ENCODE data around the gene CAPN14.

DNA sequence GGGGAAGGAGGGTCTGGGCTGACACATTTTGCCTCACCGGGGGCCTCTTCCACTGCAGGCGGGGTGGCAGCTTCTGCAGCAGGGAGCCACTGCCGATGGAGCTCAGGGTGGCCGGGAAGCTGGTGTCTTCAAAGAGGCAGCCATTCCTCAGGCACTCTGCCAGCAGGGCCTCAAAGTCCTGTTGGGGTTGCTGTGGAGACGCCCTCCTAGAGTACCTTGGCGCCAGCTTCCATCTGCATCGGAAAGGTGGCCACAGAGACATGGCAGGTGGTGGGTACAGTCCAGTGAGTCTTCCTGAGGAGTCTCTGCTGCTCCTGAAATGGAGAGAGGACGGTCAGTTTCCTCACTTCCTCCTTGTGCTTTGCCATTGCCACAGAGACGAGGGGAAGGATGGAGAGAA is 12.1 kb downstream of the CAPN14 start:
- TF ChIP-seq, protein P1, sequence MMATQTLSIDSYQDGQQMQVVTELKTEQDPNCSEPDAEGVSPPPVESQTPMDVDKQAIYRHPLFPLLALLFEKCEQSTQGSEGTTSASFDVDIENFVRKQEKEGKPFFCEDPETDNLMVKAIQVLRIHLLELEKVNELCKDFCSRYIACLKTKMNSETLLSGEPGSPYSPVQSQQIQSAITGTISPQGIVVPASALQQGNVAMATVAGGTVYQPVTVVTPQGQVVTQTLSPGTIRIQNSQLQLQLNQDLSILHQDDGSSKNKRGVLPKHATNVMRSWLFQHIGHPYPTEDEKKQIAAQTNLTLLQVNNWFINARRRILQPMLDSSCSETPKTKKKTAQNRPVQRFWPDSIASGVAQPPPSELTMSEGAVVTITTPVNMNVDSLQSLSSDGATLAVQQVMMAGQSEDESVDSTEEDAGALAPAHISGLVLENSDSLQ (IDR thresholded peaks at IDR 0.05), result no peak
- TF ChIP-seq TARDBP (IDR thresholded peaks at IDR 0.05) (no peak), ARNT (IDR thresholded peaks at IDR 0.05) (no peak), NFRKB (IDR thresholded peaks at IDR 0.05) (no peak), SUZ12 (IDR thresholded peaks at IDR 0.05) (no peak), FOXK2 (IDR thresholded peaks at IDR 0.05) (no peak), FOXM1 (IDR thresholded peaks at IDR 0.05; ENCODE audit: borderline replicate concordance) (no peak)
